IMR-90 (cell line): ENCODE results near the gene GARS1. TPM values are rescaled to one million over a fixed set of nuclear protein-coding genes. Genes with fewer than 3 reads are reported as not detected.

Experiments
- ATAC-seq: fragments of 200-7000 bp; cut with Tn5 transposase; 2 replicates; pipeline ENCODE4 v1.9.1; 2020; ENCODE audit warnings: low read depth, mild to moderate bottlenecking, moderate library complexity
- BruUV-seq: library from RNA; stranded (reverse); fragments of 400-500 nt; replicated peaks from 2 replicates; lab custom pipeline; 2021; lab: Mats Ljungman, UMichigan
- CTCF ChIA-PET: fragments of 300-600 bp; formaldehyde crosslinking; extraction: SDS; loops from one replicate; lab custom pipeline; 2021; ENCODE audit warnings: antibody characterized with exemption; lab: Yijun Ruan, JAX
- POLR2A ChIA-PET: fragments of 300-600 bp; sonication (Branson Sonifier 250); formaldehyde crosslinking; loops from one replicate; lab custom pipeline; 2022; ENCODE audit warnings: antibody characterized with exemption; ENCODE audit not compliant: unreplicated experiment; lab: Charles Lee
- DNase-seq: peaks from one replicate; pipeline ENCODE4 v3.0.0; 2013
- H2AFZ ChIP-seq: replicated peaks from 2 replicates; pipeline ENCODE3; 2013; ENCODE audit warnings: low read length, mild to moderate bottlenecking; ENCODE audit not compliant: poor library complexity
- H2AK5ac ChIP-seq: 2 replicates; pipeline ENCODE4 v1.6.1; 2013; ENCODE audit warnings: low read depth, low read length, inconsistent platforms
- H2AK9ac ChIP-seq: replicated peaks from 2 replicates; pipeline ENCODE3; 2013; ENCODE audit warnings: mild to moderate bottlenecking, low read depth, low read length, moderate library complexity; ENCODE audit not compliant: poor library complexity
- H2BK120ac ChIP-seq: 2 replicates; pipeline ENCODE4 v1.6.1; 2013; ENCODE audit warnings: low read depth, low read length, inconsistent platforms
- H2BK15ac ChIP-seq: 3 replicates; pipeline ENCODE4 v1.6.1; 2013; ENCODE audit warnings: low read depth, low read length, inconsistent platforms
- H2BK20ac ChIP-seq: 2 replicates; pipeline ENCODE4 v1.6.1; 2013; ENCODE audit warnings: low read depth, mild to moderate bottlenecking, inconsistent platforms, low read length, moderate library complexity
- H2BK5ac ChIP-seq: 2 replicates; pipeline ENCODE4 v1.6.1; 2013; ENCODE audit warnings: mild to moderate bottlenecking, low read depth, low read length, inconsistent platforms; ENCODE audit not compliant: poor library complexity, severe bottlenecking
- H3K14ac ChIP-seq: replicated peaks from 2 replicates; pipeline ENCODE4 v1.6.1; 2013; ENCODE audit warnings: low read depth, low read length, inconsistent platforms
- H3K18ac ChIP-seq: 2 replicates; pipeline ENCODE4 v1.6.1; 2013; ENCODE audit warnings: low read depth, low read length, control low read depth
- H3K23ac ChIP-seq: 2 replicates; pipeline ENCODE4 v1.6.1; 2013; ENCODE audit warnings: low read depth, low read length, inconsistent platforms
- H3K27ac ChIP-seq: 2 replicates; pipeline ENCODE4 v1.5.1; 2013; ENCODE audit warnings: mild to moderate bottlenecking, control low read depth, low read length; ENCODE audit not compliant: insufficient read depth
- H3K27me3 ChIP-seq: 2 replicates; pipeline ENCODE4 v1.6.1; 2013; ENCODE audit warnings: low read length; ENCODE audit not compliant: control insufficient read depth, insufficient read depth
- H3K36me3 ChIP-seq: 2 replicates; pipeline ENCODE4 v1.6.1; 2013; ENCODE audit warnings: low read length, mixed read lengths; ENCODE audit not compliant: control insufficient read depth, insufficient read depth
- H3K4ac ChIP-seq: 2 replicates; pipeline ENCODE4 v1.6.1; 2013; ENCODE audit warnings: low read depth, low read length, inconsistent platforms
- H3K4me1 ChIP-seq: 2 replicates; pipeline ENCODE4 v1.6.1; 2013; ENCODE audit warnings: low read length, mixed read lengths; ENCODE audit not compliant: control insufficient read depth, insufficient read depth
- H3K4me2 ChIP-seq: 2 replicates; pipeline ENCODE4 v1.6.1; 2013; ENCODE audit warnings: low read depth, mild to moderate bottlenecking, control low read depth, low read length, moderate library complexity
- H3K4me3 ChIP-seq: 2 replicates; pipeline ENCODE4 v1.5.1; 2013; ENCODE audit warnings: low read depth, mild to moderate bottlenecking, control low read depth, low read length, moderate library complexity; ENCODE audit not compliant: insufficient read depth
- H3K56ac ChIP-seq: 2 replicates; pipeline ENCODE4 v1.6.1; 2013; ENCODE audit warnings: low read length, inconsistent platforms; ENCODE audit not compliant: insufficient read depth; ENCODE audit errors: extremely low read depth
- H3K79me1 ChIP-seq, 2 experiments: 2 replicates each; pipeline ENCODE4 v1.6.1; 2013; ENCODE audit warnings: low read length in 2 of 2, inconsistent platforms in 1 of 2, low read depth in 1 of 2
- H3K9ac ChIP-seq: 2 replicates; pipeline ENCODE4 v1.6.1; 2013; ENCODE audit warnings: low read depth, low read length, control low read depth
- H3K9me1 ChIP-seq: 2 replicates; pipeline ENCODE4 v1.6.1; 2013; ENCODE audit warnings: low read length, inconsistent platforms; ENCODE audit not compliant: insufficient read depth
- H3K9me3 ChIP-seq: 2 replicates; pipeline ENCODE4 v1.6.1; 2013; ENCODE audit warnings: low read length; ENCODE audit not compliant: control insufficient read depth, insufficient read depth
- H4K20me1 ChIP-seq: 2 replicates; pipeline ENCODE4 v1.6.1; 2013; ENCODE audit warnings: low read length, inconsistent platforms; ENCODE audit not compliant: insufficient read depth
- H4K5ac ChIP-seq: 2 replicates; pipeline ENCODE4 v1.6.1; 2013; ENCODE audit warnings: mild to moderate bottlenecking, low read depth, low read length, control low read depth
- H4K8ac ChIP-seq, 2 experiments: 2 replicates each; pipeline ENCODE4 v1.6.1; 2013; ENCODE audit warnings: low read depth in 2 of 2, low read length in 2 of 2, control low read depth in 1 of 2, inconsistent platforms in 1 of 2
- H4K91ac ChIP-seq: 2 replicates; pipeline ENCODE4 v1.6.1; 2013; ENCODE audit warnings: low read depth, low read length, inconsistent platforms; ENCODE audit not compliant: insufficient read depth
- BHLHE40 ChIP-seq: fragments of 150-350 bp; IDR thresholded peaks from 2 replicates; pipeline ENCODE4 v1.6.1; 2016; ENCODE audit warnings: mild to moderate bottlenecking, low read depth, low read length
- CEBPB ChIP-seq: IDR thresholded peaks from 2 replicates; pipeline ENCODE4 v1.6.1; 2012; ENCODE audit warnings: low read depth, low read length, improper control_type of control experiment
- CHD1 ChIP-seq: IDR thresholded peaks from 2 replicates; pipeline ENCODE4 v1.6.1; 2012; ENCODE audit warnings: low read depth, low read length, improper control_type of control experiment
- CTCF ChIP-seq: conservative IDR thresholded peaks from 2 replicates; pipeline ENCODE4 v1.5.1; 2012; ENCODE audit warnings: mild to moderate bottlenecking, low read depth, low read length, improper control_type of control experiment
- ELK1 ChIP-seq: fragments of 150-350 bp; IDR thresholded peaks from 2 replicates; pipeline ENCODE4 v1.6.1; 2016; ENCODE audit warnings: low read depth, mild to moderate bottlenecking, low read length, moderate library complexity, borderline replicate concordance
- FOS ChIP-seq: fragments of 150-350 bp; IDR thresholded peaks from 2 replicates; pipeline ENCODE4 v1.6.1; 2016; ENCODE audit warnings: low read depth, low read length
- MAFK ChIP-seq: IDR thresholded peaks from 2 replicates; pipeline ENCODE4 v1.6.1; 2012; ENCODE audit warnings: low read depth, low read length, improper control_type of control experiment
- MAZ ChIP-seq: IDR thresholded peaks from 2 replicates; pipeline ENCODE4 v1.6.1; 2012; ENCODE audit warnings: low read depth, mild to moderate bottlenecking, low read length, improper control_type of control experiment, moderate library complexity, borderline replicate concordance
- MXI1 ChIP-seq: IDR thresholded peaks from 2 replicates; pipeline ENCODE4 v1.6.1; 2012; ENCODE audit warnings: low read depth, mild to moderate bottlenecking, low read length, moderate library complexity, borderline replicate concordance
- POLR2A ChIP-seq: IDR thresholded peaks from 2 replicates; pipeline ENCODE4 v1.6.1; 2012; ENCODE audit warnings: mild to moderate bottlenecking, low read depth, low read length
- RAD21 ChIP-seq: IDR thresholded peaks from 2 replicates; pipeline ENCODE4 v1.6.1; 2012; ENCODE audit warnings: low read length, improper control_type of control experiment
- RCOR1 ChIP-seq: IDR thresholded peaks from 2 replicates; pipeline ENCODE4 v1.6.1; 2012; ENCODE audit warnings: mild to moderate bottlenecking, low read length, improper control_type of control experiment; ENCODE audit not compliant: insufficient replicate concordance
- RFX5 ChIP-seq: IDR thresholded peaks from 2 replicates; pipeline ENCODE4 v1.8.0; 2012; ENCODE audit warnings: low read depth, mild to moderate bottlenecking, low read length, moderate library complexity
- SMC3 ChIP-seq: fragments of 150-350 bp; IDR thresholded peaks from 2 replicates; pipeline ENCODE4 v1.6.1; 2016; ENCODE audit warnings: low read depth, mild to moderate bottlenecking, antibody characterized with exemption, low read length, moderate library complexity
- USF2 ChIP-seq: fragments of 150-350 bp; IDR thresholded peaks from 2 replicates; pipeline ENCODE4 v1.6.1; 2017; ENCODE audit warnings: mild to moderate bottlenecking, antibody characterized with exemption, low read length, low read depth
- WGBS, 2 experiments: methylation state at CpG; one replicate each; pipeline versions ENCODE4 v1.1.5 to v1.1.7; 2013; ENCODE audit warnings: missing lambda C conversion rate in 2 of 2; ENCODE audit not compliant: insufficient read length in 1 of 2; ENCODE audit errors: extremely low coverage in 2 of 2; 5-methylcytosine and 5-hydroxymethylcytosine counted together
- dilution Hi-C: fragments of 300-500 bp; cut with HindIII; formaldehyde crosslinking; loops from one replicate; pipeline ENCODE4 v1.14.3; 2018; ENCODE audit warnings: low sequenced_read_pairs; ENCODE audit not compliant: unreplicated experiment
- in situ Hi-C: fragments of 300-500 bp; cut with MboI; formaldehyde crosslinking; loops from 3 replicates; pipeline ENCODE4 v1.14.3; 2019; ENCODE audit warnings: low sequenced_read_pairs, inconsistent platforms, mixed read lengths
- intact Hi-C: fragments of 100-400 bp; cut with micrococcal nuclease; formaldehyde crosslinking; loops from 2 replicates; pipeline ENCODE4 v1.10.0; 2022
- polyA plus RNA-seq, 3 experiments: library from polyadenylated mRNA; depleted of rRNA; stranded (reverse); fragments of >200 nt; gene quantifications; 2 replicates each; pipeline ENCODE4 v1.2.3, GENCODE V29; 2012; ENCODE audit warnings: low replicate concordance in 1 of 3
- total RNA-seq: library from RNA; depleted of rRNA; stranded (reverse); fragments of >200 nt; gene quantifications from 2 replicates; pipeline ENCODE4 v1.2.3, GENCODE V29; 2012

Gene GARS1
- total and polyA plus RNA-seq, 2 of the 4 experiments (the other 2 are of a cell fraction), result 105 to 551 TPM

- H3K18ac ChIP-seq, result no peak within 1 kb of the TSS
- dilution Hi-C loops, result no loop called here
- no peaks in the 10 kb centered on the region for H4K20me1 ChIP-seq
- H3K9me3 ChIP-seq, result no peaks in the 10 kb centered on the region
- no peak within 1 kb of the TSS for H2AK9ac ChIP-seq
- no peak within 1 kb of the TSS for H3K56ac ChIP-seq
- H3K23ac ChIP-seq, result no peak within 1 kb of the TSS
- in situ Hi-C loops, result no loop called here
- H2BK15ac ChIP-seq, result no peak within 1 kb of the TSS
- H3K14ac ChIP-seq, result no peak within 1 kb of the TSS
- DNase-seq (no peak), ATAC-seq (peak; percentile 62)
- peaks cover 77% of the 10 kb centered on the region for H3K27me3 ChIP-seq
- peak within 1 kb of the TSS; percentile 67 for H2AFZ ChIP-seq
- H3K4ac ChIP-seq, result no peak within 1 kb of the TSS
- no peak within 1 kb of the TSS for H4K5ac ChIP-seq
- no peaks in the 10 kb centered on the region; the same call in 1 of the 2 replicates for H3K9me1 ChIP-seq
- intact Hi-C loops, result no loop called here
- no peak within 1 kb of the TSS for H2AK5ac ChIP-seq
- H3K36me3 ChIP-seq, result no peaks in the 10 kb centered on the region
- POLR2A ChIA-PET, result no interaction called here
- no peaks in the 10 kb centered on the region for H3K79me1 ChIP-seq
- WGBS, 2 experiments, result 10% methylated on average over 32 of the region's 67 CpGs; no CpG with 5 or more reads in 1 of the 2 experiments
- H4K8ac ChIP-seq, result no peak within 1 kb of the TSS
- H4K91ac ChIP-seq, result no peak within 1 kb of the TSS
- no peak within 1 kb of the TSS for H3K27ac ChIP-seq
- no peak within 1 kb of the TSS for H2BK5ac ChIP-seq
- CTCF ChIA-PET, result interaction anchor here (1.0 kb wide), 1 partner anchor 9 kb away, joined by 3 read pairs; no protein-coding TSS in a partner anchor
- no peak within 1 kb of the TSS for H3K4me3 ChIP-seq
- H3K4me1 ChIP-seq, result no peaks in the 10 kb centered on the region
- no peak within 1 kb of the TSS for H2BK20ac ChIP-seq
- H2BK120ac ChIP-seq, result no peak within 1 kb of the TSS
- H3K9ac ChIP-seq, result no peak within 1 kb of the TSS
- H3K4me2 ChIP-seq, result peak within 1 kb of the TSS; percentile 13; the same call in 1 of the 2 replicates
- no TSS peak for BruUV-seq
- TF ChIP-seq FOS (no peak), RCOR1 (no peak), SMC3 (no peak), RAD21 (no peak), RFX5 (no peak), CEBPB (no peak), USF2 (no peak), MAZ (no peak), ELK1 (no peak), BHLHE40 (no peak), CHD1 (no peak), MAFK (no peak), POLR2A (no peak), MXI1 (no peak), CTCF (no peak)
Measured at GRCh38 chr7:30682212-30683083, 87.8 kb downstream of the GARS1 start, which contains the start of gene CRHR2. Gene CRHR2, minus strand, starts transcription at chr7:30682456. Its CDS starts 176 bp downstream, at chr7:30682280.
